CD14-positive monocyte (primary cell): Measurements from ENCODE around the gene BMS1. TPM values are rescaled to one million over a fixed set of nuclear protein-coding genes. Genes with fewer than 3 reads are reported as not detected.

ENCODE experiments used
- DNase-seq, 3 donors: peaks; one replicate each; pipeline ENCODE4 v3.0.0-alpha.2; 2011 to 2022
- H2AFZ ChIP-seq: 2 replicates; pipeline ENCODE4 v1.6.0; 2012; ENCODE audit warnings: mild to moderate bottlenecking, low read depth, low read length, inconsistent platforms; ENCODE audit not compliant: insufficient read depth, poor library complexity, severe bottlenecking
- H3K27ac ChIP-seq, 2 donors: 1 replicate in 1 of 2; 2 replicates in 1 of 2; pipeline ENCODE4 v1.5.1; 2012 to 2013; ENCODE audit warnings: low read length in 2 of 2, control low read depth in 1 of 2, inconsistent platforms in 1 of 2, low read depth in 1 of 2, mild to moderate bottlenecking in 1 of 2
- H3K27me3 ChIP-seq, 2 donors: one replicate each; pipeline versions ENCODE4 v1.6.0 to v1.6.1; 2011 to 2013; ENCODE audit warnings: low read length in 2 of 2; ENCODE audit not compliant: control insufficient read depth in 2 of 2, insufficient read depth in 2 of 2
- H3K36me3 ChIP-seq, 2 donors: replicated peaks in 1 of 2; 1 replicate in 1 of 2; 2 replicates in 1 of 2; pipeline versions ENCODE4 v1.5.1 to v1.6.1; 2012 to 2013; ENCODE audit warnings: low read length in 2 of 2, control low read depth in 1 of 2, inconsistent platforms in 1 of 2, mild to moderate bottlenecking in 1 of 2; ENCODE audit not compliant: insufficient read depth in 2 of 2, control insufficient read depth in 1 of 2
- H3K4me1 ChIP-seq, 2 donors: 1 replicate in 1 of 2; 2 replicates in 1 of 2; pipeline versions ENCODE4 v1.5.1 to v1.6.1; 2012 to 2013; ENCODE audit warnings: low read length in 2 of 2, control low read depth in 1 of 2, inconsistent platforms in 1 of 2, mild to moderate bottlenecking in 1 of 2, moderate library complexity in 1 of 2; ENCODE audit not compliant: insufficient read depth in 2 of 2, control insufficient read depth in 1 of 2
- H3K4me2 ChIP-seq: replicated peaks from 2 replicates; pipeline ENCODE3; 2012; ENCODE audit warnings: low read length, moderate library complexity, mild to moderate bottlenecking; ENCODE audit not compliant: poor library complexity, severe bottlenecking; ENCODE audit errors: extremely low read depth
- H3K4me3 ChIP-seq, 3 experiments: fragments of 200-600 bp in 1 of 3; sonication (generic) in 1 of 3; replicated peaks in 1 of 3; 1 replicate in 2 of 3; 2 replicates in 1 of 3; pipeline ENCODE4 v1.5.1; 2011 to 2013; ENCODE audit warnings: low read length in 3 of 3, mild to moderate bottlenecking in 3 of 3, control low read depth in 2 of 3, low read depth in 2 of 3, inconsistent platforms in 1 of 3, moderate library complexity in 1 of 3
- H3K79me2 ChIP-seq: 2 replicates; pipeline ENCODE4 v1.6.0; 2012; ENCODE audit warnings: mild to moderate bottlenecking, control low read depth, inconsistent platforms, low read length, moderate library complexity; ENCODE audit not compliant: insufficient read depth
- H3K9ac ChIP-seq: 2 replicates; pipeline ENCODE4 v1.6.0; 2017; ENCODE audit warnings: low read length, mild to moderate bottlenecking; ENCODE audit not compliant: insufficient read depth, poor library complexity, severe bottlenecking
- H3K9me3 ChIP-seq, 2 donors: replicated peaks in 1 of 2; 1 replicate in 1 of 2; 2 replicates in 1 of 2; pipeline versions ENCODE4 v1.5.1 to v1.6.1; 2012 to 2013; ENCODE audit warnings: low read length in 2 of 2, control low read depth in 1 of 2; ENCODE audit not compliant: control insufficient read depth in 1 of 2, insufficient read depth in 1 of 2
- H4K20me1 ChIP-seq: 2 replicates; pipeline ENCODE4 v1.6.0; 2012; ENCODE audit warnings: mild to moderate bottlenecking, low read length, control low read depth, moderate library complexity; ENCODE audit not compliant: insufficient read depth
- H3K27ac Mint-ChIP-seq, 7 donors: one replicate each; pipeline ENCODE4 v1.8.0; 2020; ENCODE audit warnings: mild to moderate bottlenecking in 7 of 7, mixed read lengths in 7 of 7, moderate library complexity in 6 of 7, inconsistent platforms in 2 of 7
- H3K27me3 Mint-ChIP-seq, 3 donors: one replicate each; pipeline ENCODE4 v1.8.0; 2021 to 2022; ENCODE audit warnings: low read depth in 3 of 3, mild to moderate bottlenecking in 3 of 3, mixed read lengths in 3 of 3, moderate library complexity in 3 of 3, inconsistent platforms in 1 of 3
- H3K36me3 Mint-ChIP-seq, 2 donors: one replicate each; pipeline ENCODE4 v1.8.0; 2020; ENCODE audit warnings: mixed read lengths in 2 of 2, inconsistent platforms in 1 of 2, mild to moderate bottlenecking in 1 of 2
- H3K4me1 Mint-ChIP-seq: one replicate; pipeline ENCODE4 v1.8.0; 2020; ENCODE audit warnings: mild to moderate bottlenecking, mixed read lengths
- H3K4me3 Mint-ChIP-seq, 2 donors: one replicate each; pipeline ENCODE4 v1.8.0; 2020; ENCODE audit warnings: mild to moderate bottlenecking in 2 of 2, mixed read lengths in 2 of 2, moderate library complexity in 1 of 2
- H3K9me3 Mint-ChIP-seq, 7 donors: one replicate each; pipeline ENCODE4 v1.8.0; 2020 to 2022; ENCODE audit warnings: mixed read lengths in 7 of 7, mild to moderate bottlenecking in 6 of 7, moderate library complexity in 6 of 7, inconsistent platforms in 2 of 7
- WGBS: methylation state at CpG from one replicate; pipeline ENCODE4 v1.1.5; 2013; ENCODE audit warnings: missing lambda C conversion rate; ENCODE audit not compliant: insufficient coverage; 5-methylcytosine and 5-hydroxymethylcytosine counted together
- intact Hi-C, 2 donors: fragments of 100-400 bp; cut with micrococcal nuclease; formaldehyde crosslinking; loops; one replicate each; pipeline versions ENCODE4 v1.15.0 to v1.15.1; 2023
- polyA plus RNA-seq, 3 donors: library from polyadenylated mRNA; depleted of rRNA in 1 of 3; unstranded in 2 of 3; stranded (reverse) in 1 of 3; fragments of 300-500 nt in 2 of 3; fragments of >200 nt in 1 of 3; fragmentation: Illumina TruSeq in 2 of 3; gene quantifications; 1 replicate in 2 of 3; 2 replicates in 1 of 3; pipeline ENCODE4 v1.2.3, GENCODE V29; 2012 to 2021
- TF ChIP-seq, protein P1 (sequence below): fragments of 200-600 bp; IDR thresholded peaks from one replicate; pipeline ENCODE4 v1.8.0; 2022; ENCODE audit warnings: antibody characterized with exemption, mild to moderate bottlenecking

BMS1 gene
- polyA plus RNA-seq, 3 donors: 2.4 to 4.6 (median 2.9) TPM

DNA sequence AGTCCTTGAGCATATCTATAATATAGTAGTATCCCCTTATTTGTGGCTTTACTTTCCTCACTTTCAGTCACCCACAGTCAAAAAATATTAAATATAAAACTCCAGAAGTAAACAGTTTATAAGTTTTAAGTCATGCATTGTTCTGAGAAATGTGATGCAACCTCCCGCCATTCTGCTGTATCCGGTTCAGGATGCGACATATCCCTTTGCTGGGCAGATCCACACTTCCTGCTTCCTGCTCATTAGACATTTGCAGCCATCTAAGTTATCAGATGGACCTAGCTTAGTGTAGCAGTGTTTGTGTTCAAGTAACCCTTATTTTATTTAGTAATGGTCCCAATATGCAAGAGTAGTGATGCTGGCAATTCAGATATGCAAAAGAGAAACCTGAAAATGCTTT, 38.9 kb upstream of the BMS1 start:
- Mint-ChIP-seq H3K4me1 (no peaks in the 10 kb centered on the region), H3K36me3 (no peaks in the 10 kb centered on the region), H3K4me3 (no peak overlapping the region), H3K27me3 (peaks cover 6 to 17% (median 6%) of the 10 kb centered on the region in 3 donors), H3K27ac (no peak overlapping the region), H3K9me3 (peaks cover 9 to 36% (median 33%) of the 10 kb centered on the region in 7 donors)
- intact Hi-C loops: no loop called here
- TF ChIP-seq, protein P1, sequence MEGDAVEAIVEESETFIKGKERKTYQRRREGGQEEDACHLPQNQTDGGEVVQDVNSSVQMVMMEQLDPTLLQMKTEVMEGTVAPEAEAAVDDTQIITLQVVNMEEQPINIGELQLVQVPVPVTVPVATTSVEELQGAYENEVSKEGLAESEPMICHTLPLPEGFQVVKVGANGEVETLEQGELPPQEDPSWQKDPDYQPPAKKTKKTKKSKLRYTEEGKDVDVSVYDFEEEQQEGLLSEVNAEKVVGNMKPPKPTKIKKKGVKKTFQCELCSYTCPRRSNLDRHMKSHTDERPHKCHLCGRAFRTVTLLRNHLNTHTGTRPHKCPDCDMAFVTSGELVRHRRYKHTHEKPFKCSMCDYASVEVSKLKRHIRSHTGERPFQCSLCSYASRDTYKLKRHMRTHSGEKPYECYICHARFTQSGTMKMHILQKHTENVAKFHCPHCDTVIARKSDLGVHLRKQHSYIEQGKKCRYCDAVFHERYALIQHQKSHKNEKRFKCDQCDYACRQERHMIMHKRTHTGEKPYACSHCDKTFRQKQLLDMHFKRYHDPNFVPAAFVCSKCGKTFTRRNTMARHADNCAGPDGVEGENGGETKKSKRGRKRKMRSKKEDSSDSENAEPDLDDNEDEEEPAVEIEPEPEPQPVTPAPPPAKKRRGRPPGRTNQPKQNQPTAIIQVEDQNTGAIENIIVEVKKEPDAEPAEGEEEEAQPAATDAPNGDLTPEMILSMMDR: no peak
- Histone ChIP-seq H2AFZ (no peak overlapping the region), H3K4me2 (no peak overlapping the region), H3K4me3 (no peak overlapping the region), H3K4me1 (no peaks in the 10 kb centered on the region), H3K27me3 (no peaks in the 10 kb centered on the region), H3K9me3 (peaks cover 13 to 19% of the 10 kb centered on the region in 2 donors), H3K79me2 (no peaks in the 10 kb centered on the region), H3K9ac (no peak overlapping the region), H4K20me1 (no peaks in the 10 kb centered on the region), H3K36me3 (no peaks in the 10 kb centered on the region), H3K27ac (no peak overlapping the region)
- WGBS: no CpG with 5 or more reads among the region's 3 CpGs
- no peak for DNase-seq

DNA sequence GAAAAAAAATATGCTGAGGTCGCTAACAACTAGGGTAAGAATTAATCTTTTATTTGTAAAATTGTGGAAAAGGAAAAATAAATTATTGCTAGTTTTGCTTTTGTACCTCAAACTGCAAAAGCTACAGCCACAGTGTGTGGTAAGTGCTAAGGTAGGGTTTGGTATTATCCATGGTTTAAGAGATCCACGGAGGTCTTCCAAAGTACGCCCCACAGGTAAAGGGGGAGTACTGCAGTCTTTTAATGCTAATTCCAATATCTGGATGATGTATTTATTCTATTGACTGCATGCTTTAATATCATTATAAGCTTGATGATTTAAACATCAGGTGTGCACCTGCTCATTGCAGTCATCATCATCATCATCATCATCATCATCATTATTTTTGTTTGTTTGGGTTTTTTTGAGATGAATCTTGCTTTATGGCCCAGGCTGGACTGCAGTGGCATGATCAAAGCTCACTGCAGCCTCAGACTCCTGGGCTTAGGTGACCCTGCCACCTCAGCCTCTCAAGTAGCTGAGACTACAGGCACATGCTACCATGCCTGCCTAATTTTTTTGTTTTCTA, 38.4 kb upstream of the BMS1 start:
- intact Hi-C loops: no loop called here
- no peak overlapping the region for H3K4me3 Mint-ChIP-seq
- no peaks in the 10 kb centered on the region for H3K36me3 Mint-ChIP-seq
- Histone ChIP-seq H3K4me1 (no peaks in the 10 kb centered on the region), H3K4me2 (no peak overlapping the region), H3K27ac (no peak overlapping the region), H3K27me3 (peaks cover 0 to 2% of the 10 kb centered on the region in 2 donors), H3K4me3 (no peak overlapping the region), H4K20me1 (no peaks in the 10 kb centered on the region), H2AFZ (no peak overlapping the region), H3K9ac (no peak overlapping the region), H3K9me3 (peaks cover 13 to 19% of the 10 kb centered on the region in 2 donors), H3K79me2 (no peaks in the 10 kb centered on the region), H3K36me3 (no peaks in the 10 kb centered on the region)
- peaks cover 9 to 40% (median 33%) of the 10 kb centered on the region in 7 donors for H3K9me3 Mint-ChIP-seq
- no peak overlapping the region for H3K27ac Mint-ChIP-seq
- DNase-seq: no peak
- WGBS: 88% methylated on average over 3 of the region's 3 CpGs
- TF ChIP-seq, protein P1: no peak
- H3K27me3 Mint-ChIP-seq: peaks cover 6 to 22% (median 11%) of the 10 kb centered on the region in 3 donors
- no peaks in the 10 kb centered on the region for H3K4me1 Mint-ChIP-seq
